Hypothalamus (tissue), 51 donors: ENCODE data around the gene NUMA1.

Experiments used
- DNase-seq, 51 donors: peaks; one replicate each; lab custom pipeline; 2025; lab: John Stamatoyannopoulos, UW

The NUMA1 gene

GRCh38 chr11:72003776-72004171 is 76.6 kb downstream of the NUMA1 start:
- no peak for DNase-seq

GRCh38 chr11:72002841-72003775 is 77.2 kb downstream of the NUMA1 start:
- no peak for DNase-seq

GRCh38 chr11:72001834-72002591 is 78.3 kb downstream of the NUMA1 start:
- peak in 2 of 51 donors; percentile 30 to 50 for DNase-seq

GRCh38 chr11:72001285-72001684 is 79.1 kb downstream of the NUMA1 start:
- no peak for DNase-seq

- no peak for DNase-seq
Measured at GRCh38 chr11:72000202-72000867, 80.0 kb downstream of the NUMA1 start.

GRCh38 chr11:71999798-72000197 is 80.5 kb downstream of the NUMA1 start:
- DNase-seq: no peak

GRCh38 chr11:71999362-71999761 is 81.0 kb downstream of the NUMA1 start:
- DNase-seq: peak in 1 of 51 donors; percentile 21

- DNase-seq: peak in 2 of 51 donors; percentile 24 to 25
Measured at GRCh38 chr11:71998649-71999310, 81.6 kb downstream of the NUMA1 start, which contains the start of gene IL18BP. Gene IL18BP (plus strand): TSS chr11:71998909. CDS start chr11:71999985, 1,076 bp downstream.

GRCh38 chr11:71998061-71998460 is 82.3 kb downstream of the NUMA1 start:
- no peak for DNase-seq

- DNase-seq: no peak
Measured at GRCh38 chr11:71997594-71997993, 82.7 kb downstream of the NUMA1 start.

GRCh38 chr11:71996946-71997345 is 83.4 kb downstream of the NUMA1 start:
- DNase-seq: no peak

GRCh38 chr11:71996517-71996916 is 83.8 kb downstream of the NUMA1 start:
- DNase-seq: no peak

GRCh38 chr11:71995726-71996291 is 84.5 kb downstream of the NUMA1 start:
- DNase-seq: peak in 1 of 51 donors; percentile 54

GRCh38 chr11:71994786-71995185 is 85.6 kb downstream of the NUMA1 start:
- DNase-seq: no peak

GRCh38 chr11:71992136-71992730 is 88.1 kb downstream of the NUMA1 start:
- DNase-seq: no peak

GRCh38 chr11:71991494-71991893 is 88.8 kb downstream of the NUMA1 start:
- no peak for DNase-seq

GRCh38 chr11:71990701-71991100 is 89.6 kb downstream of the NUMA1 start:
- DNase-seq: no peak

- no peak for DNase-seq
Measured at GRCh38 chr11:71988050-71988449, 92.3 kb downstream of the NUMA1 start.

- DNase-seq: no peak
Measured at GRCh38 chr11:71987521-71987920, 92.8 kb downstream of the NUMA1 start.

- DNase-seq: no peak
Measured at GRCh38 chr11:71986131-71986530, 94.2 kb downstream of the NUMA1 start.
